GM23338 (cell line): ENCODE measurements around the gene PLCXD3. TPM values are rescaled to one million over a fixed set of nuclear protein-coding genes. Genes with fewer than 3 reads are reported as not detected.

Experiments used
- ATAC-seq: fragments of 200-7000 bp; cut with Tn5 transposase; 3 replicates; pipeline ENCODE4 v1.9.1; 2020
- DNase-seq: peaks from one replicate; pipeline ENCODE4 v3.0.0-alpha.2; 2015; ENCODE audit warnings: low spot score
- H2AFZ ChIP-seq: fragments of 200-600 bp; sonication (generic); 2 replicates; pipeline ENCODE4 v1.8.0; 2016; ENCODE audit warnings: antibody characterized with exemption, mild to moderate bottlenecking, moderate library complexity
- H3F3A ChIP-seq: fragments of 200-600 bp; sonication (generic); replicated peaks from 2 replicates; pipeline ENCODE4 v1.8.0; 2017; ENCODE audit warnings: antibody characterized with exemption, mixed run types, low read depth
- H3K27ac ChIP-seq: fragments of 200-600 bp; sonication (generic); 2 replicates; pipeline ENCODE4 v1.6.1; 2016; ENCODE audit warnings: low read depth
- H3K27me3 ChIP-seq: fragments of 200-600 bp; sonication (generic); 2 replicates; pipeline ENCODE4 v1.8.0; 2016; ENCODE audit warnings: mild to moderate bottlenecking, mixed run types, moderate library complexity; ENCODE audit not compliant: insufficient read depth
- H3K36me3 ChIP-seq: fragments of 200-600 bp; sonication (generic); 2 replicates; pipeline ENCODE4 v1.8.0; 2016; ENCODE audit warnings: mild to moderate bottlenecking; ENCODE audit not compliant: insufficient read depth
- H3K4me1 ChIP-seq: fragments of 200-600 bp; sonication (generic); 2 replicates; pipeline ENCODE4 v1.8.0; 2016; ENCODE audit warnings: mild to moderate bottlenecking, moderate library complexity; ENCODE audit not compliant: insufficient read depth
- H3K4me2 ChIP-seq: fragments of 200-600 bp; sonication (generic); 2 replicates; pipeline ENCODE4 v1.7.1; 2017; ENCODE audit warnings: mixed run types
- H3K4me3 ChIP-seq: fragments of 200-600 bp; sonication (generic); 2 replicates; pipeline ENCODE4 v1.6.1; 2016; ENCODE audit warnings: mixed run types
- H3K79me2 ChIP-seq: fragments of 200-600 bp; sonication (generic); replicated peaks from 2 replicates; pipeline ENCODE4 v1.8.0; 2017; ENCODE audit warnings: mild to moderate bottlenecking; ENCODE audit not compliant: insufficient read depth
- H3K9me2 ChIP-seq: fragments of 200-600 bp; sonication (generic); 2 replicates; pipeline ENCODE4 v1.8.0; 2017; ENCODE audit not compliant: insufficient read depth
- H4K20me1 ChIP-seq: fragments of 200-600 bp; sonication (generic); replicated peaks from 2 replicates; pipeline ENCODE4 v1.8.0; 2017; ENCODE audit warnings: mild to moderate bottlenecking; ENCODE audit not compliant: insufficient read depth
- H3K27ac Mint-ChIP-seq: 2 replicates; pipeline ENCODE4 v1.8.0; 2020; ENCODE audit warnings: inconsistent platforms, mild to moderate bottlenecking, moderate library complexity, mixed read lengths
- H3K27me3 Mint-ChIP-seq: 3 replicates; pipeline ENCODE4 v1.8.0; 2022; ENCODE audit warnings: low read depth, mild to moderate bottlenecking, moderate library complexity, mixed read lengths, inconsistent platforms; ENCODE audit not compliant: insufficient read depth, poor library complexity
- H3K36me3 Mint-ChIP-seq: 3 replicates; pipeline ENCODE4 v1.8.0; 2021; ENCODE audit warnings: low read depth, mild to moderate bottlenecking, inconsistent platforms, moderate library complexity, mixed read lengths
- H3K4me1 Mint-ChIP-seq: 3 replicates; pipeline ENCODE4 v1.8.0; 2020; ENCODE audit warnings: mild to moderate bottlenecking, inconsistent platforms, mixed read lengths
- H3K4me3 Mint-ChIP-seq: 3 replicates; pipeline ENCODE4 v1.8.0; 2021; ENCODE audit warnings: moderate library complexity, mild to moderate bottlenecking, inconsistent platforms, mixed read lengths
- H3K9me3 Mint-ChIP-seq: 3 replicates; pipeline ENCODE4 v1.8.0; 2020; ENCODE audit warnings: moderate library complexity, mild to moderate bottlenecking, inconsistent platforms, mixed read lengths
- EZH2 ChIP-seq: fragments of 200-600 bp; sonication (generic); IDR thresholded peaks from one replicate; pipeline ENCODE4 v1.8.0; 2017; ENCODE audit warnings: antibody characterized with exemption, mild to moderate bottlenecking, low read depth; ENCODE audit not compliant: unreplicated experiment
- NANOG ChIP-seq: IDR thresholded peaks from 2 replicates; pipeline ENCODE4 v1.6.1; 2016; ENCODE audit warnings: antibody characterized with exemption, borderline replicate concordance
- polyA plus RNA-seq: library from polyadenylated mRNA; unstranded; fragments of >200 nt; fragmentation: Nextera tagmentation; extraction: Ambion mirVana; gene quantifications from 2 replicates; pipeline ENCODE4 v1.2.1, GENCODE V29; 2016
- total RNA-seq: library from RNA; depleted of rRNA; stranded (reverse); fragments of >200 nt; shearing (Covaris generic); gene quantifications from 2 replicates; pipeline ENCODE4 v1.2.3, GENCODE V29; 2014
- TF ChIP-seq, protein P1 (sequence below): fragments of 250-450 bp; sonication (Bioruptor Pico); IDR thresholded peaks from 2 replicates; pipeline ENCODE4 v1.5.0; 2020; ENCODE audit warnings: mild to moderate bottlenecking, moderate library complexity

Gene PLCXD3
- total and polyA plus RNA-seq, 2 experiments from 2014 or later, result 0.03 TPM

GRCh38 chr5:41290810-41291209 lies 219.6 kb downstream of the PLCXD3 start (continued):
- TF ChIP-seq, protein P1, sequence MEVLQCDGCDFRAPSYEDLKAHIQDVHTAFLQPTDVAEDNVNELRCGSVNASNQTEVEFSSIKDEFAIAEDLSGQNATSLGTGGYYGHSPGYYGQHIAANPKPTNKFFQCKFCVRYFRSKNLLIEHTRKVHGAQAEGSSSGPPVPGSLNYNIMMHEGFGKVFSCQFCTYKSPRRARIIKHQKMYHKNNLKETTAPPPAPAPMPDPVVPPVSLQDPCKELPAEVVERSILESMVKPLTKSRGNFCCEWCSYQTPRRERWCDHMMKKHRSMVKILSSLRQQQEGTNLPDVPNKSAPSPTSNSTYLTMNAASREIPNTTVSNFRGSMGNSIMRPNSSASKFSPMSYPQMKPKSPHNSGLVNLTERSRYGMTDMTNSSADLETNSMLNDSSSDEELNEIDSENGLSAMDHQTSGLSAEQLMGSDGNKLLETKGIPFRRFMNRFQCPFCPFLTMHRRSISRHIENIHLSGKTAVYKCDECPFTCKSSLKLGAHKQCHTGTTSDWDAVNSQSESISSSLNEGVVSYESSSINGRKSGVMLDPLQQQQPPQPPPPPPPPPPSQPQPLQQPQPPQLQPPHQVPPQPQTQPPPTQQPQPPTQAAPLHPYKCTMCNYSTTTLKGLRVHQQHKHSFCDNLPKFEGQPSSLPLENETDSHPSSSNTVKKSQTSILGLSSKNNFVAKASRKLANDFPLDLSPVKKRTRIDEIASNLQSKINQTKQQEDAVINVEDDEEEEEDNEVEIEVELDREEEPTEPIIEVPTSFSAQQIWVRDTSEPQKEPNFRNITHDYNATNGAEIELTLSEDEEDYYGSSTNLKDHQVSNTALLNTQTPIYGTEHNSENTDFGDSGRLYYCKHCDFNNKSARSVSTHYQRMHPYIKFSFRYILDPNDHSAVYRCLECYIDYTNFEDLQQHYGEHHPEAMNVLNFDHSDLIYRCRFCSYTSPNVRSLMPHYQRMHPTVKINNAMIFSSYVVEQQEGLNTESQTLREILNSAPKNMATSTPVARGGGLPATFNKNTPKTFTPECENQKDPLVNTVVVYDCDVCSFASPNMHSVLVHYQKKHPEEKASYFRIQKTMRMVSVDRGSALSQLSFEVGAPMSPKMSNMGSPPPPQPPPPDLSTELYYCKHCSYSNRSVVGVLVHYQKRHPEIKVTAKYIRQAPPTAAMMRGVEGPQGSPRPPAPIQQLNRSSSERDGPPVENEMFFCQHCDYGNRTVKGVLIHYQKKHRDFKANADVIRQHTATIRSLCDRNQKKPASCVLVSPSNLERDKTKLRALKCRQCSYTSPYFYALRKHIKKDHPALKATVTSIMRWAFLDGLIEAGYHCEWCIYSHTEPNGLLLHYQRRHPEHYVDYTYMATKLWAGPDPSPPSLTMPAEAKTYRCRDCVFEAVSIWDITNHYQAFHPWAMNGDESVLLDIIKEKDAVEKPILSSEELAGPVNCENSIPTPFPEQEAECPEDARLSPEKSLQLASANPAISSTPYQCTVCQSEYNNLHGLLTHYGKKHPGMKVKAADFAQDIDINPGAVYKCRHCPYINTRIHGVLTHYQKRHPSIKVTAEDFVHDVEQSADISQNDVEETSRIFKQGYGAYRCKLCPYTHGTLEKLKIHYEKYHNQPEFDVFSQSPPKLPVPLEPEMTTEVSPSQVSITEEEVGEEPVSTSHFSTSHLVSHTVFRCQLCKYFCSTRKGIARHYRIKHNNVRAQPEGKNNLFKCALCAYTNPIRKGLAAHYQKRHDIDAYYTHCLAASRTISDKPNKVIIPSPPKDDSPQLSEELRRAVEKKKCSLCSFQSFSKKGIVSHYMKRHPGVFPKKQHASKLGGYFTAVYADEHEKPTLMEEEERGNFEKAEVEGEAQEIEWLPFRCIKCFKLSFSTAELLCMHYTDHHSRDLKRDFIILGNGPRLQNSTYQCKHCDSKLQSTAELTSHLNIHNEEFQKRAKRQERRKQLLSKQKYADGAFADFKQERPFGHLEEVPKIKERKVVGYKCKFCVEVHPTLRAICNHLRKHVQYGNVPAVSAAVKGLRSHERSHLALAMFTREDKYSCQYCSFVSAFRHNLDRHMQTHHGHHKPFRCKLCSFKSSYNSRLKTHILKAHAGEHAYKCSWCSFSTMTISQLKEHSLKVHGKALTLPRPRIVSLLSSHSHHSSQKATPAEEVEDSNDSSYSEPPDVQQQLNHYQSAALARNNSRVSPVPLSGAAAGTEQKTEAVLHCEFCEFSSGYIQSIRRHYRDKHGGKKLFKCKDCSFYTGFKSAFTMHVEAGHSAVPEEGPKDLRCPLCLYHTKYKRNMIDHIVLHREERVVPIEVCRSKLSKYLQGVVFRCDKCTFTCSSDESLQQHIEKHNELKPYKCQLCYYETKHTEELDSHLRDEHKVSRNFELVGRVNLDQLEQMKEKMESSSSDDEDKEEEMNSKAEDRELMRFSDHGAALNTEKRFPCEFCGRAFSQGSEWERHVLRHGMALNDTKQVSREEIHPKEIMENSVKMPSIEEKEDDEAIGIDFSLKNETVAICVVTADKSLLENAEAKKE (CRISPR knock-in tag), result no peak
- TF ChIP-seq NANOG, result no peak

GRCh38 chr5:41289970-41290464 lies 220.4 kb downstream of the PLCXD3 start:
- Histone ChIP-seq H2AFZ (no peak overlapping the region), H3K4me3 (no peak overlapping the region), H4K20me1 (no peaks in the 10 kb centered on the region), H3K4me1 (peaks cover 9% of the 10 kb centered on the region), H3K9me2 (no peaks in the 10 kb centered on the region), H3F3A (no peaks in the 10 kb centered on the region), H3K27ac (no peak overlapping the region), H3K27me3 (no peaks in the 10 kb centered on the region), H3K79me2 (no peaks in the 10 kb centered on the region), H3K4me2 (no peak overlapping the region), H3K36me3 (no peaks in the 10 kb centered on the region)
- Mint-ChIP-seq H3K4me3 (no peak overlapping the region), H3K27ac (no peak overlapping the region), H3K9me3 (peaks cover 23% of the 10 kb centered on the region), H3K27me3 (no peaks in the 10 kb centered on the region), H3K4me1 (peaks cover 11% of the 10 kb centered on the region; the same call in 2 of the 3 replicates), H3K36me3 (peaks cover 11% of the 10 kb centered on the region; the same call in 2 of the 3 replicates)
- TF ChIP-seq, protein P1 (CRISPR knock-in tag), result no peak
- no peak for TF ChIP-seq EZH2
- ATAC-seq (no peak), DNase-seq (no peak)
